HCT116 (cell line): ENCODE measurements around the gene ITPR1. TPM values are rescaled to one million over a fixed set of nuclear protein-coding genes. Genes with fewer than 3 reads are reported as not detected.

Experiments used
- ATAC-seq: fragments of 200-7000 bp; cut with Tn5 transposase; 2 replicates; pipeline ENCODE4 v1.9.1; 2020; ENCODE audit warnings: mild to moderate bottlenecking, moderate library complexity
- BruUV-seq: library from RNA; stranded (reverse); fragments of 400-500 nt; replicated peaks from 2 replicates; lab custom pipeline; 2021; lab: Mats Ljungman, UMichigan
- CTCF ChIA-PET: fragments of 300-600 bp; sonication (Branson Sonifier 250); formaldehyde crosslinking; loops from one replicate; lab custom pipeline; 2021; ENCODE audit warnings: antibody characterized with exemption; lab: Charles Lee
- POLR2A ChIA-PET: fragments of 300-600, 350-600 bp; sonication (Branson Sonifier 250); formaldehyde crosslinking; loops from one replicate; lab custom pipeline; 2021; ENCODE audit warnings: antibody characterized with exemption; lab: Charles Lee
- RAD21 ChIA-PET, 2 experiments: fragments of 300-600 bp; sonication (Branson Sonifier 250); formaldehyde crosslinking; loops; one replicate each; lab custom pipeline; 2023; ENCODE audit warnings: low total read pairs in 2 of 2; ENCODE audit not compliant: uncharacterized antibody in 2 of 2, unreplicated experiment in 2 of 2, low non-redundant PET in 1 of 2; lab: Charles Lee
- DNase-seq: peaks from one replicate; pipeline ENCODE4 v3.0.0-alpha.2; 2010; ENCODE audit warnings: low read depth, low spot score
- H2AFZ ChIP-seq: fragments of 200-600 bp; shearing (Covaris generic), sonication (generic); 2 replicates; pipeline ENCODE4 v1.6.1; 2017; ENCODE audit warnings: low read depth, mixed run types, mixed read lengths, antibody characterized with exemption, low read length; ENCODE audit not compliant: poor library complexity, severe bottlenecking
- H3K27ac ChIP-seq: 2 replicates; pipeline ENCODE4 v1.5.1; 2012; ENCODE audit warnings: low read depth, low read length
- H3K27me3 ChIP-seq: fragments of 200-600 bp; sonication (generic); 2 replicates; pipeline ENCODE4 v1.6.1; 2016; ENCODE audit warnings: mixed run types, low read length, mixed read lengths; ENCODE audit not compliant: insufficient read depth
- H3K36me3 ChIP-seq, 2 experiments: fragments of 200-500 bp in 1 of 2; fragments of 200-600 bp in 1 of 2; sonication (Bioruptor generic) in 1 of 2; sonication (generic) in 1 of 2; 2 replicates each; pipeline versions ENCODE4 v1.5.1 to v1.6.1; 2014 to 2016; ENCODE audit warnings: low read length in 2 of 2, inconsistent platforms in 1 of 2, mixed read lengths in 1 of 2, mixed run types in 1 of 2; ENCODE audit not compliant: insufficient read depth in 2 of 2, control insufficient read depth in 1 of 2
- H3K4me1 ChIP-seq, 2 experiments: fragments of 200-600 bp in 1 of 2; sonication (generic) in 1 of 2; 2 replicates each; pipeline versions ENCODE4 v1.5.1 to v1.6.1; 2012 to 2017; ENCODE audit warnings: low read length in 2 of 2, inconsistent platforms in 1 of 2, mild to moderate bottlenecking in 1 of 2, mixed read lengths in 1 of 2, mixed run types in 1 of 2, moderate library complexity in 1 of 2; ENCODE audit not compliant: insufficient read depth in 2 of 2, control insufficient read depth in 1 of 2
- H3K4me2 ChIP-seq: fragments of 200-600 bp; sonication (generic); 2 replicates; pipeline ENCODE4 v1.6.1; 2017; ENCODE audit warnings: mixed run types, low read length, mixed read lengths
- H3K4me3 ChIP-seq, 2 experiments: fragments of 200-600 bp in 1 of 2; sonication (generic) in 1 of 2; replicated peaks in 1 of 2; 2 replicates each; pipeline ENCODE4 v1.5.1; 2011 to 2016; ENCODE audit warnings: low read length in 2 of 2, control low read depth in 1 of 2, low read depth in 1 of 2, mild to moderate bottlenecking in 1 of 2, mixed read lengths in 1 of 2, mixed run types in 1 of 2
- H3K79me2 ChIP-seq: fragments of 200-600 bp; sonication (generic); 2 replicates; pipeline ENCODE4 v1.6.1; 2017; ENCODE audit warnings: mild to moderate bottlenecking, mixed run types, low read length, moderate library complexity, mixed read lengths; ENCODE audit not compliant: insufficient read depth
- H3K9ac ChIP-seq: fragments of 200-600 bp; sonication (generic); 2 replicates; pipeline ENCODE4 v1.6.1; 2016; ENCODE audit warnings: low read length, mixed read lengths
- H3K9me2 ChIP-seq: fragments of 200-600 bp; sonication (generic), shearing (Covaris generic); 2 replicates; pipeline ENCODE4 v1.6.1; 2017; ENCODE audit warnings: mixed run types, mild to moderate bottlenecking, moderate library complexity; ENCODE audit not compliant: insufficient read depth
- H3K9me3 ChIP-seq, 2 experiments: fragments of 200-500 bp in 1 of 2; fragments of 200-600 bp in 1 of 2; sonication (Bioruptor generic) in 1 of 2; sonication (generic) in 1 of 2; 2 replicates each; pipeline ENCODE4 v1.6.1; 2014 to 2017; ENCODE audit warnings: low read length in 2 of 2, mixed read lengths in 2 of 2, inconsistent platforms in 1 of 2, low read depth in 1 of 2, mild to moderate bottlenecking in 1 of 2, mixed run types in 1 of 2, moderate library complexity in 1 of 2; ENCODE audit not compliant: control insufficient read depth in 1 of 2, insufficient read depth in 1 of 2
- H4K20me1 ChIP-seq: fragments of 200-600 bp; sonication (generic), shearing (Covaris generic); 2 replicates; pipeline ENCODE4 v1.6.1; 2017; ENCODE audit warnings: mixed run types, mild to moderate bottlenecking, moderate library complexity; ENCODE audit not compliant: insufficient read depth
- CBX3 ChIP-seq: IDR thresholded peaks from 2 replicates; pipeline ENCODE4 v1.6.1; 2012; ENCODE audit warnings: low read depth
- CEBPB ChIP-seq: IDR thresholded peaks from 2 replicates; pipeline ENCODE4 v1.6.1; 2012; ENCODE audit warnings: low read depth
- EGR1 ChIP-seq: IDR thresholded peaks from 2 replicates; pipeline ENCODE4 v1.6.1; 2012; ENCODE audit warnings: low read depth
- ELF1 ChIP-seq: IDR thresholded peaks from 2 replicates; pipeline ENCODE4 v1.6.1; 2012; ENCODE audit warnings: low read depth, borderline replicate concordance
- EZH2 ChIP-seq: fragments of 200-600 bp; sonication (generic); IDR thresholded peaks from 2 replicates; pipeline ENCODE4 v1.6.1; 2017; ENCODE audit warnings: antibody characterized with exemption, mixed run types
- EZH2phosphoT487 ChIP-seq: fragments of 200-600 bp; IDR thresholded peaks from 2 replicates; pipeline ENCODE4 v1.6.1; 2018; ENCODE audit warnings: antibody characterized with exemption, borderline replicate concordance
- JUND ChIP-seq: IDR thresholded peaks from 2 replicates; pipeline ENCODE4 v1.6.1; 2012
- MAX ChIP-seq: IDR thresholded peaks from 2 replicates; pipeline ENCODE4 v1.6.1; 2012
- POLR2A ChIP-seq: IDR thresholded peaks from 2 replicates; pipeline ENCODE4 v1.7.0; 2011; ENCODE audit warnings: borderline replicate concordance; ENCODE audit not compliant: insufficient read depth, insufficient read length; ENCODE audit errors: extremely low read depth
- RAD21 ChIP-seq: IDR thresholded peaks from 2 replicates; pipeline ENCODE4 v1.6.1; 2012; ENCODE audit warnings: low read depth, mild to moderate bottlenecking
- SIN3A ChIP-seq: IDR thresholded peaks from 2 replicates; pipeline ENCODE4 v1.6.1; 2012; ENCODE audit warnings: low read depth
- SP1 ChIP-seq: IDR thresholded peaks from 2 replicates; pipeline ENCODE4 v1.6.1; 2012; ENCODE audit warnings: low read depth
- SRF ChIP-seq: IDR thresholded peaks from 2 replicates; pipeline ENCODE4 v1.6.1; 2012; ENCODE audit warnings: low read depth
- TCF7L2 ChIP-seq: IDR thresholded peaks from 2 replicates; pipeline ENCODE4 v1.7.0; 2011; ENCODE audit warnings: borderline replicate concordance, inconsistent platforms; ENCODE audit not compliant: insufficient read depth, insufficient read length; ENCODE audit errors: extremely low read depth
- YY1 ChIP-seq: IDR thresholded peaks from 2 replicates; pipeline ENCODE4 v1.6.1; 2011; ENCODE audit warnings: low read length, low read depth, moderate library complexity, mild to moderate bottlenecking; ENCODE audit not compliant: insufficient replicate concordance; ENCODE audit errors: extremely low read depth
- ZFX ChIP-seq: fragments of 450-650 bp; IDR thresholded peaks from 2 replicates; pipeline ENCODE4 v1.6.1; 2017
- ZNF274 ChIP-seq: fragments of 200-500 bp; sonication (Bioruptor generic); IDR thresholded peaks from 2 replicates; pipeline ENCODE4 v1.6.1; 2014; ENCODE audit warnings: mild to moderate bottlenecking, low read depth, low read length, inconsistent platforms
- intact Hi-C: fragments of 100-400 bp; cut with micrococcal nuclease; formaldehyde crosslinking; loops from 2 replicates; pipeline ENCODE4 v1.10.0; 2022
- total RNA-seq: library from RNA; stranded (reverse); gene quantifications from one replicate; pipeline ENCODE4 v1.2.1, GENCODE V29; 2021; ENCODE audit not compliant: unreplicated experiment
- TF ChIP-seq, protein P1 (sequence below): IDR thresholded peaks from 2 replicates; pipeline ENCODE4 v1.6.1; 2012
- TF ChIP-seq, protein P2 (sequence below), 3 experiments: fragments of 200-600 bp in 1 of 3; sonication (generic) in 1 of 3; IDR thresholded peaks in 2 of 3; conservative IDR thresholded peaks in 1 of 3; 2 replicates each; pipeline ENCODE4 v1.5.1; 2012 to 2017; ENCODE audit warnings: low read depth in 2 of 3, low read length in 2 of 3, antibody characterized with exemption in 1 of 3, borderline replicate concordance in 1 of 3, control low read depth in 1 of 3, mild to moderate bottlenecking in 1 of 3, mixed read lengths in 1 of 3, mixed run types in 1 of 3, moderate library complexity in 1 of 3; ENCODE audit not compliant: insufficient read depth in 1 of 3

Gene ITPR1
- total RNA-seq, 1 experiment from 2014 or later: 9.2 TPM

DNA sequence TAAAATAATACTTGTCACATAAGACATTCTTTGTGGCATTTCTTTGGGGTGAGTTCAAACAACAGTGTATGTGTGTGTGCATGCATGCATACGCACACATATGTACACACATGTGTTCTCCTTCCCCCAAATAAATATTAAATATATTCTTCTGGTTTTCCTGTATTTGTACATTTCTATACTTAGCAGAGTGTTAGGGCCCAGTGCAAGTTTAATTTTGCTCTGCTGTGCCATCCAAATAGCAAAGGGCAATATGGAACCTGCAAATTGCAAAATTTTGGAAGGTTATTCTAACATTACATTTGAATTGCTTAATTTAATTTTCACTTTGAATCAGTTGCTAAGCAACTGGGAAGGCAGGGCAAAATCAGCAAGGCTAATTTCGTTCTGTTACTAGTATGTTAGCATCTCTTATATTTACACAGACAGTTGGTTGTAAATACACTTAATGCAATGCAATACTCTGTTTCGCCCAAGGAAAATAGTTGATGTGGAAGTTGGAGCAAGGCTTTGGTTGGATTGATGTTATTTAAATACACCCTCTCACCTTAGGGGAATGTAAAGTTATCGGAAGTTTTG is 130.4 kb downstream of the ITPR1 start (continued):
- TF ChIP-seq, protein P1, sequence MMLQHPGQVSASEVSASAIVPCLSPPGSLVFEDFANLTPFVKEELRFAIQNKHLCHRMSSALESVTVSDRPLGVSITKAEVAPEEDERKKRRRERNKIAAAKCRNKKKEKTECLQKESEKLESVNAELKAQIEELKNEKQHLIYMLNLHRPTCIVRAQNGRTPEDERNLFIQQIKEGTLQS: no peak
- TF ChIP-seq ZNF274 (no peak), POLR2A (no peak), EGR1 (no peak), ZFX (no peak), MAX (no peak)

DNA sequence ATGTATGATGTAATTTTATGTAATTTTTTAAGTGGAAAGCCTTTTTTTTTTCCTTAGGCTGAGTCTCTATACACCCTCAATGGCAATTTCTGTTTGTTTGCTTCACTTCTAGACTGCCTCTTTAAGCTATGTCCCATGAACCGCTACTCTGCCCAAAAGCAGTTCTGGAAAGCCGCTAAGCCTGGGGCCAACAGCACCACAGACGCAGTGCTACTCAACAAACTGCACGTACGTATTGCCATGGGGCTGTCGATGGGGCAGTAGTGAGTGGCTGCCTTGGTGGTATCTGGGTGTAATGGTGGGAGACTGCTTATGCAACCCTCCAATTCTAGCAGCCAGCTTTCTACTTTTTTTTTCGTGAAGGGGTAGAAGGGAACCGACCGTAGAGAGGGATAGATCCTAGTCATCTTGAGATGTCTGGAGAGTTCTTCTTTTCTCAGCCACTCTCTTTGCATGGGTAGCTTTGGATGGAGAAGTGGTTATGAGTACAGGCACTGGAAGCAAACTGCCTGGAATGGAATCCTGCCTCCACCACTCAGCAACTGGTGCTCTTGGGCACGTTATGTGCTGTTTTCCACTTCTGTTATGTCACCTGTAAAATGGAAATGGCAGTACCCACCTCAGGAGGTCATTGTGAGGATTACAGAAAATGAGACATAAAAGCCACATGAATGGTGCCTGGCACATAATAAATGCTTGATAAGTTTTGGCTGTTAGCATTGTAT is 134.7 kb downstream of the ITPR1 start:
- ChIA-PET CTCF (no interaction called here), RAD21 (no interaction called here), POLR2A (no interaction called here)
- no peaks in the 10 kb centered on the region for H3K79me2 ChIP-seq
- ATAC-seq (no peak), DNase-seq (no peak)
- H3K9ac ChIP-seq: no peak overlapping the region
- H3K27ac ChIP-seq: no peak overlapping the region
- H3K27me3 ChIP-seq: no peaks in the 10 kb centered on the region
- no peaks in the 10 kb centered on the region for H3K9me3 ChIP-seq
- BruUV-seq: no TSS peak
- no peak for TF ChIP-seq RAD21
- TF ChIP-seq YY1: no peak
- TF ChIP-seq ELF1: no peak
- no peak for TF ChIP-seq CEBPB
- TF ChIP-seq CBX3: no peak
- no peak for TF ChIP-seq EZH2phosphoT487
- TF ChIP-seq ZNF274: no peak
- TF ChIP-seq SIN3A: no peak
- no peak for TF ChIP-seq JUND
- TF ChIP-seq, protein P1: no peak
- no peak for TF ChIP-seq EZH2
- no peak for TF ChIP-seq TCF7L2
- TF ChIP-seq, protein P2, sequence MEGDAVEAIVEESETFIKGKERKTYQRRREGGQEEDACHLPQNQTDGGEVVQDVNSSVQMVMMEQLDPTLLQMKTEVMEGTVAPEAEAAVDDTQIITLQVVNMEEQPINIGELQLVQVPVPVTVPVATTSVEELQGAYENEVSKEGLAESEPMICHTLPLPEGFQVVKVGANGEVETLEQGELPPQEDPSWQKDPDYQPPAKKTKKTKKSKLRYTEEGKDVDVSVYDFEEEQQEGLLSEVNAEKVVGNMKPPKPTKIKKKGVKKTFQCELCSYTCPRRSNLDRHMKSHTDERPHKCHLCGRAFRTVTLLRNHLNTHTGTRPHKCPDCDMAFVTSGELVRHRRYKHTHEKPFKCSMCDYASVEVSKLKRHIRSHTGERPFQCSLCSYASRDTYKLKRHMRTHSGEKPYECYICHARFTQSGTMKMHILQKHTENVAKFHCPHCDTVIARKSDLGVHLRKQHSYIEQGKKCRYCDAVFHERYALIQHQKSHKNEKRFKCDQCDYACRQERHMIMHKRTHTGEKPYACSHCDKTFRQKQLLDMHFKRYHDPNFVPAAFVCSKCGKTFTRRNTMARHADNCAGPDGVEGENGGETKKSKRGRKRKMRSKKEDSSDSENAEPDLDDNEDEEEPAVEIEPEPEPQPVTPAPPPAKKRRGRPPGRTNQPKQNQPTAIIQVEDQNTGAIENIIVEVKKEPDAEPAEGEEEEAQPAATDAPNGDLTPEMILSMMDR (IDR thresholded peaks at IDR 0.05 in 2 of 3, conservative IDR thresholded peaks at IDR 0.05 in 1 of 3; ENCODE audit: borderline replicate concordance in 1 of 3, insufficient read depth in 1 of 3, low read depth in 2 of 3, low read length in 2 of 3): no peak
- TF ChIP-seq MAX: no peak
- no peak for TF ChIP-seq SP1
- no peak for TF ChIP-seq SRF
- TF ChIP-seq ZFX: no peak
- no peak overlapping the region for H3K4me3 ChIP-seq
- H3K4me2 ChIP-seq: no peak overlapping the region
- no peaks in the 10 kb centered on the region for H3K36me3 ChIP-seq
- intact Hi-C loops: no loop called here
- no peaks in the 10 kb centered on the region for H4K20me1 ChIP-seq
- no peak overlapping the region for H2AFZ ChIP-seq
- H3K9me2 ChIP-seq: no peaks in the 10 kb centered on the region
- no peaks in the 10 kb centered on the region for H3K4me1 ChIP-seq
